Colonic mucosa (tissue), 4 donors: ENCODE results near the gene BRSK1. TPM values are rescaled to one million over a fixed set of nuclear protein-coding genes. Genes with fewer than 3 reads are reported as not detected.

Source experiments
- DNase-seq: peaks from one replicate; pipeline ENCODE4 v3.0.0-alpha.2; 2020
- H3K27ac ChIP-seq: fragments of 200-600 bp; one replicate; pipeline ENCODE4 v1.8.0; 2021
- H3K27me3 ChIP-seq: fragments of 200-600 bp; one replicate; pipeline ENCODE4 v1.8.0; 2021
- H3K36me3 ChIP-seq: fragments of 200-600 bp; one replicate; pipeline ENCODE4 v1.8.0; 2021
- H3K4me1 ChIP-seq: fragments of 200-600 bp; one replicate; pipeline ENCODE4 v1.8.0; 2021; ENCODE audit warnings: mild to moderate bottlenecking
- H3K4me3 ChIP-seq: fragments of 200-600 bp; one replicate; pipeline ENCODE4 v1.8.0; 2021
- H3K9ac ChIP-seq, 2 donors: one replicate each; pipeline ENCODE4 v1.7.0; 2013; ENCODE audit warnings: control low read depth in 2 of 2, low read depth in 2 of 2, low read length in 2 of 2
- H3K9me3 ChIP-seq: fragments of 200-600 bp; one replicate; pipeline ENCODE4 v1.8.0; 2021
- CTCF ChIP-seq: fragments of 200-600 bp; IDR thresholded peaks from one replicate; pipeline ENCODE4 v1.8.0; 2022; ENCODE audit warnings: antibody characterized with exemption, mild to moderate bottlenecking
- intact Hi-C: fragments of 100-400 bp; cut with DNase I; formaldehyde crosslinking; loops from one replicate; pipeline ENCODE4 v1.14.1; 2022
- total RNA-seq, 2 donors: library from RNA; stranded (reverse); fragmentation: NEBNext Ultra II Directional in 1 of 2; extraction: Animal tissue kit (Norgen Biotek cat#: 25700) in 1 of 2; gene quantifications; one replicate each; pipeline ENCODE4 v1.2.1, GENCODE V29; 2021
- donor health status: healthy.
- donor health status: DM: no; HTN: no; CAD: no.
- donor health status: DM: no; HTN: no; CAD: no.

Gene BRSK1
- total RNA-seq, 2 donors from 2014 or later, result 0.59 to 2.3 TPM

- peak overlapping the region; percentile 56 for H3K27ac ChIP-seq
- TF ChIP-seq CTCF, result no peak
- no peaks in the 10 kb centered on the region for H3K9me3 ChIP-seq
- H3K4me3 ChIP-seq, result no peak overlapping the region
- DNase-seq, result peak; percentile 75
- intact Hi-C loops, result no loop called here
- H3K27me3 ChIP-seq, result no peaks in the 10 kb centered on the region
- H3K36me3 ChIP-seq, result peaks cover 2% of the 10 kb centered on the region
- H3K9ac ChIP-seq, result peak overlapping the region in 1 of 2 donors; percentile 22
- peaks cover 15% of the 10 kb centered on the region for H3K4me1 ChIP-seq
These were observed 36.1 kb upstream of the BRSK1 start for GRCh38 chr19:55247621-55248099.

GRCh38 chr19:55248166-55248675 is 35.6 kb upstream of the BRSK1 start:
- DNase-seq, result no peak

GRCh38 chr19:55248704-55249103 is 35.1 kb upstream of the BRSK1 start:
- H3K27me3 ChIP-seq, result no peaks in the 10 kb centered on the region
- no peak for TF ChIP-seq CTCF
- peak overlapping the region in 1 of 2 donors; percentile 22 for H3K9ac ChIP-seq
- H3K4me1 ChIP-seq, result peaks cover 15% of the 10 kb centered on the region
- H3K4me3 ChIP-seq, result no peak overlapping the region
- DNase-seq, result no peak
- no peak overlapping the region for H3K27ac ChIP-seq
- no peaks in the 10 kb centered on the region for H3K9me3 ChIP-seq
- intact Hi-C loops, result no loop called here
- H3K36me3 ChIP-seq, result no peaks in the 10 kb centered on the region

More at GRCh38 chr19:55248166-55248675, 35.6 kb upstream of the BRSK1 start:
- TF ChIP-seq CTCF, result no peak
- Histone ChIP-seq H3K4me1 (peaks cover 15% of the 10 kb centered on the region), H3K27ac (peak overlapping the region; percentile 56), H3K4me3 (no peak overlapping the region), H3K36me3 (no peaks in the 10 kb centered on the region), H3K9ac (peak overlapping the region in 1 of 2 donors; percentile 22), H3K9me3 (no peaks in the 10 kb centered on the region), H3K27me3 (no peaks in the 10 kb centered on the region)
- intact Hi-C loops, result no loop called here

- intact Hi-C loops, result no loop called here
- no peak for TF ChIP-seq CTCF
- H3K36me3 ChIP-seq, result no peaks in the 10 kb centered on the region
These were observed 34.0 kb upstream of the BRSK1 start for GRCh38 chr19:55249841-55250240.

GRCh38 chr19:55250262-55251036 is 33.3 kb upstream of the BRSK1 start:
- Histone ChIP-seq H3K4me1 (peaks cover 15% of the 10 kb centered on the region), H3K36me3 (no peaks in the 10 kb centered on the region), H3K9me3 (no peaks in the 10 kb centered on the region), H3K9ac (no peak overlapping the region), H3K4me3 (no peak overlapping the region), H3K27me3 (no peaks in the 10 kb centered on the region), H3K27ac (peak overlapping the region; percentile 74)
- DNase-seq, result no peak
- intact Hi-C loops, result no loop called here
- TF ChIP-seq CTCF, result no peak

More at GRCh38 chr19:55249841-55250240, 34.0 kb upstream of the BRSK1 start:
- Histone ChIP-seq H3K9ac (no peak overlapping the region), H3K4me1 (peaks cover 15% of the 10 kb centered on the region), H3K4me3 (no peak overlapping the region), H3K9me3 (no peaks in the 10 kb centered on the region), H3K27me3 (no peaks in the 10 kb centered on the region), H3K27ac (no peak overlapping the region)
- DNase-seq, result no peak
